ENCODE data around the gene WDR4. TPM values are rescaled to one million over a fixed set of nuclear protein-coding genes. Genes with fewer than 3 reads are reported as not detected.

Gene WDR4
- total and polyA plus RNA-seq, 9 of the 15 experiments (the other 6 are each of a cell fraction or from before 2014, with no cell fraction given): 5.4 to 95.4 (median 32.1) TPM

- TF ChIP-seq ARNT (IDR thresholded peaks at IDR 0.05) (no peak), POLR2AphosphoS5 (IDR thresholded peaks at IDR 0.05; ENCODE audit: control insufficient read depth, insufficient read depth, low read depth, low read length) (no peak), THRAP3 (IDR thresholded peaks at IDR 0.05; ENCODE audit: borderline replicate concordance) (no peak), USF1 (CRISPR knock-in tag; IDR thresholded peaks at IDR 0.05) (no peak), NFIC (IDR thresholded peaks at IDR 0.05) (peak; percentile 45), ZNF217 (CRISPR knock-in tag; IDR thresholded peaks at IDR 0.05) (no peak), NEUROD1 (IDR thresholded peaks at IDR 0.05; ENCODE audit: borderline replicate concordance, low read depth, low read length, partially characterized antibody) (no peak), ZNF77 (CRISPR knock-in tag; IDR thresholded peaks at IDR 0.05) (no peak), PRMT5 (CRISPR knock-in tag; IDR thresholded peaks at IDR 0.05) (no peak), SNRNP70 (optimal IDR thresholded peaks at IDR 0.05; ENCODE audit: low read depth, low read length) (peak; percentile 46)
- TF ChIP-seq, protein P1, sequence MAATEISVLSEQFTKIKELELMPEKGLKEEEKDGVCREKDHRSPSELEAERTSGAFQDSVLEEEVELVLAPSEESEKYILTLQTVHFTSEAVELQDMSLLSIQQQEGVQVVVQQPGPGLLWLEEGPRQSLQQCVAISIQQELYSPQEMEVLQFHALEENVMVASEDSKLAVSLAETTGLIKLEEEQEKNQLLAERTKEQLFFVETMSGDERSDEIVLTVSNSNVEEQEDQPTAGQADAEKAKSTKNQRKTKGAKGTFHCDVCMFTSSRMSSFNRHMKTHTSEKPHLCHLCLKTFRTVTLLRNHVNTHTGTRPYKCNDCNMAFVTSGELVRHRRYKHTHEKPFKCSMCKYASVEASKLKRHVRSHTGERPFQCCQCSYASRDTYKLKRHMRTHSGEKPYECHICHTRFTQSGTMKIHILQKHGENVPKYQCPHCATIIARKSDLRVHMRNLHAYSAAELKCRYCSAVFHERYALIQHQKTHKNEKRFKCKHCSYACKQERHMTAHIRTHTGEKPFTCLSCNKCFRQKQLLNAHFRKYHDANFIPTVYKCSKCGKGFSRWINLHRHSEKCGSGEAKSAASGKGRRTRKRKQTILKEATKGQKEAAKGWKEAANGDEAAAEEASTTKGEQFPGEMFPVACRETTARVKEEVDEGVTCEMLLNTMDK (IDR thresholded peaks at IDR 0.05; ENCODE audit: borderline replicate concordance, insufficient read depth, low read depth, low read length, poor library complexity, severe bottlenecking): peak; percentile 31
- TF ChIP-seq, protein P2, sequence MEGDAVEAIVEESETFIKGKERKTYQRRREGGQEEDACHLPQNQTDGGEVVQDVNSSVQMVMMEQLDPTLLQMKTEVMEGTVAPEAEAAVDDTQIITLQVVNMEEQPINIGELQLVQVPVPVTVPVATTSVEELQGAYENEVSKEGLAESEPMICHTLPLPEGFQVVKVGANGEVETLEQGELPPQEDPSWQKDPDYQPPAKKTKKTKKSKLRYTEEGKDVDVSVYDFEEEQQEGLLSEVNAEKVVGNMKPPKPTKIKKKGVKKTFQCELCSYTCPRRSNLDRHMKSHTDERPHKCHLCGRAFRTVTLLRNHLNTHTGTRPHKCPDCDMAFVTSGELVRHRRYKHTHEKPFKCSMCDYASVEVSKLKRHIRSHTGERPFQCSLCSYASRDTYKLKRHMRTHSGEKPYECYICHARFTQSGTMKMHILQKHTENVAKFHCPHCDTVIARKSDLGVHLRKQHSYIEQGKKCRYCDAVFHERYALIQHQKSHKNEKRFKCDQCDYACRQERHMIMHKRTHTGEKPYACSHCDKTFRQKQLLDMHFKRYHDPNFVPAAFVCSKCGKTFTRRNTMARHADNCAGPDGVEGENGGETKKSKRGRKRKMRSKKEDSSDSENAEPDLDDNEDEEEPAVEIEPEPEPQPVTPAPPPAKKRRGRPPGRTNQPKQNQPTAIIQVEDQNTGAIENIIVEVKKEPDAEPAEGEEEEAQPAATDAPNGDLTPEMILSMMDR (IDR thresholded peaks at IDR 0.05 in 2 of 3, conservative IDR thresholded peaks at IDR 0.05 in 1 of 3; ENCODE audit: insufficient read depth in 2 of 3, low read depth in 1 of 3, low read length in 3 of 3): 0 out of 6 replicates have a peak, but pooled peaks have one; percentile 3 to 31 (median 28)
- TF ChIP-seq, protein P3, sequence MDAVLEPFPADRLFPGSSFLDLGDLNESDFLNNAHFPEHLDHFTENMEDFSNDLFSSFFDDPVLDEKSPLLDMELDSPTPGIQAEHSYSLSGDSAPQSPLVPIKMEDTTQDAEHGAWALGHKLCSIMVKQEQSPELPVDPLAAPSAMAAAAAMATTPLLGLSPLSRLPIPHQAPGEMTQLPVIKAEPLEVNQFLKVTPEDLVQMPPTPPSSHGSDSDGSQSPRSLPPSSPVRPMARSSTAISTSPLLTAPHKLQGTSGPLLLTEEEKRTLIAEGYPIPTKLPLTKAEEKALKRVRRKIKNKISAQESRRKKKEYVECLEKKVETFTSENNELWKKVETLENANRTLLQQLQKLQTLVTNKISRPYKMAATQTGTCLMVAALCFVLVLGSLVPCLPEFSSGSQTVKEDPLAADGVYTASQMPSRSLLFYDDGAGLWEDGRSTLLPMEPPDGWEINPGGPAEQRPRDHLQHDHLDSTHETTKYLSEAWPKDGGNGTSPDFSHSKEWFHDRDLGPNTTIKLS (IDR thresholded peaks at IDR 0.05; ENCODE audit: borderline replicate concordance, low read depth): no peak
Measured at GRCh38 chr21:42830456-42831455, 48.6 kb downstream of the WDR4 start (continued).
